Neuron (in vitro differentiated cells): ENCODE results near the gene TOMM20L.

Experiments
- H2AFZ ChIP-seq: one replicate; pipeline ENCODE4 v1.6.1; 2013; ENCODE audit warnings: low read depth, mild to moderate bottlenecking, inconsistent platforms, low read length, moderate library complexity
- H3K27me3 ChIP-seq: one replicate; pipeline ENCODE4 v1.6.1; 2013; ENCODE audit warnings: low read length; ENCODE audit not compliant: insufficient read depth
- H3K36me3 ChIP-seq: one replicate; pipeline ENCODE4 v1.6.1; 2013; ENCODE audit warnings: low read length; ENCODE audit not compliant: insufficient read depth
- H3K4me1 ChIP-seq: one replicate; pipeline ENCODE4 v1.6.1; 2013; ENCODE audit warnings: low read length; ENCODE audit not compliant: insufficient read depth
- H3K4me3 ChIP-seq: 2 replicates; pipeline ENCODE4 v1.5.1; 2013; ENCODE audit warnings: mild to moderate bottlenecking, low read length, moderate library complexity
- H3K9me3 ChIP-seq: one replicate; pipeline ENCODE4 v1.6.1; 2013; ENCODE audit warnings: low read length

The TOMM20L gene

GRCh38 chr14:58444627-58445026, 48.9 kb downstream of the TOMM20L start:
- H3K27me3 ChIP-seq = no peaks in the 10 kb centered on the region
- no peak overlapping the region for H3K4me3 ChIP-seq
- peaks cover 53% of the 10 kb centered on the region for H3K36me3 ChIP-seq
- no peaks in the 10 kb centered on the region for H3K9me3 ChIP-seq
- no peak overlapping the region for H2AFZ ChIP-seq
- no peaks in the 10 kb centered on the region for H3K4me1 ChIP-seq

- no peaks in the 10 kb centered on the region for H3K27me3 ChIP-seq
- no peak overlapping the region for H2AFZ ChIP-seq
- peaks cover 65% of the 10 kb centered on the region for H3K36me3 ChIP-seq
- no peak overlapping the region for H3K4me3 ChIP-seq
- no peaks in the 10 kb centered on the region for H3K4me1 ChIP-seq
- H3K9me3 ChIP-seq = peaks cover 3% of the 10 kb centered on the region
Observed at GRCh38 chr14:58455593-58456265, 60.0 kb downstream of the TOMM20L start.
